Ramos (cell line): Measurements from ENCODE around the gene SUSD6.

ENCODE experiments used
- in situ Hi-C: fragments of 300-500 bp; cut with MboI; formaldehyde crosslinking; loops from one replicate; pipeline ENCODE4 v1.14.3; 2022; ENCODE audit warnings: low sequenced_read_pairs; ENCODE audit not compliant: unreplicated experiment

Gene SUSD6

GRCh38 chr14:69611172-69612013, at the start of gene SUSD6:
SUSD6 (plus strand) TSS chr14:69611596; CDS start chr14:69658593, 46,997 bp downstream.
- in situ Hi-C loops = loop anchor here (25.0 kb wide), 1 partner anchor 1051 kb away; no protein-coding TSS in a partner anchor

GRCh38 chr14:69561893-69562292, 49.5 kb upstream of the SUSD6 start:
- in situ Hi-C loops = no loop called here

- in situ Hi-C loops = no loop called here
Observed at GRCh38 chr14:69567563-69567962, 43.8 kb upstream of the SUSD6 start.

GRCh38 chr14:69569859-69570258, 41.5 kb upstream of the SUSD6 start:
- in situ Hi-C loops = loop anchor here (10.0 kb wide), 1 partner anchor 315 kb away; no protein-coding TSS in a partner anchor

- in situ Hi-C loops = loop anchor here (10.0 kb wide), 1 partner anchor 316 kb away; no protein-coding TSS in a partner anchor
Observed at GRCh38 chr14:69570836-69571330, 40.5 kb upstream of the SUSD6 start.

GRCh38 chr14:69571449-69572029, 39.9 kb upstream of the SUSD6 start:
- in situ Hi-C loops = loop anchor here (10.0 kb wide), 1 partner anchor 317 kb away; no protein-coding TSS in a partner anchor

- in situ Hi-C loops = loop anchor here (10.0 kb wide), 1 partner anchor 317 kb away; no protein-coding TSS in a partner anchor
Observed at GRCh38 chr14:69572030-69572840, 39.2 kb upstream of the SUSD6 start.

- in situ Hi-C loops = loop anchor here (10.0 kb wide), 1 partner anchor 318 kb away; no protein-coding TSS in a partner anchor
Observed at GRCh38 chr14:69572841-69573135, 38.6 kb upstream of the SUSD6 start.

GRCh38 chr14:69573205-69573830, 38.1 kb upstream of the SUSD6 start:
- in situ Hi-C loops = loop anchor here (10.0 kb wide), 1 partner anchor 319 kb away; no protein-coding TSS in a partner anchor

- in situ Hi-C loops = loop anchor here (10.0 kb wide), 1 partner anchor 319 kb away; no protein-coding TSS in a partner anchor
Observed at GRCh38 chr14:69573831-69574262, 37.5 kb upstream of the SUSD6 start.

GRCh38 chr14:69574263-69574953, 37.0 kb upstream of the SUSD6 start, which contains the start of gene CCDC177:
CCDC177 (minus strand) TSS chr14:69574871; CDS start chr14:69573622, 1,249 bp downstream.
- in situ Hi-C loops = loop anchor here (10.0 kb wide), 1 partner anchor 320 kb away; no protein-coding TSS in a partner anchor

- in situ Hi-C loops = loop anchor here (10.0 kb wide), 1 partner anchor 320 kb away; no protein-coding TSS in a partner anchor
Observed at GRCh38 chr14:69574954-69575295, 36.5 kb upstream of the SUSD6 start.

- in situ Hi-C loops = loop anchor here (10.0 kb wide), 1 partner anchor 325 kb away; no protein-coding TSS in a partner anchor
Observed at GRCh38 chr14:69579476-69579875, 31.9 kb upstream of the SUSD6 start.

- in situ Hi-C loops = loop anchor here (10.0 kb wide), 1 partner anchor 435 kb away; no protein-coding TSS in a partner anchor
Observed at GRCh38 chr14:69580009-69580577, 31.3 kb upstream of the SUSD6 start.

- in situ Hi-C loops = loop anchor here (10.0 kb wide), 1 partner anchor 433 kb away; no protein-coding TSS in a partner anchor
Observed at GRCh38 chr14:69581316-69581935, 30.0 kb upstream of the SUSD6 start.

GRCh38 chr14:69582212-69582611, 29.2 kb upstream of the SUSD6 start:
- in situ Hi-C loops = loop anchor here (10.0 kb wide), 1 partner anchor 433 kb away; no protein-coding TSS in a partner anchor

- in situ Hi-C loops = loop anchor here (10.0 kb wide), 1 partner anchor 432 kb away; no protein-coding TSS in a partner anchor
Observed at GRCh38 chr14:69582829-69583228, 28.6 kb upstream of the SUSD6 start.

GRCh38 chr14:69584389-69584788, 27.0 kb upstream of the SUSD6 start:
- in situ Hi-C loops = loop anchor here (10.0 kb wide), 1 partner anchor 430 kb away; no protein-coding TSS in a partner anchor
